HCT116 (cell line): ENCODE measurements around the gene GPAT3. TPM values are rescaled to one million over a fixed set of nuclear protein-coding genes. Genes with fewer than 3 reads are reported as not detected.
A peak's percentile ranks its signal among the peaks of the same experiment; 100 is the strongest.

Experiments used
- ATAC-seq: fragments of 200-7000 bp; cut with Tn5 transposase; 2 replicates; pipeline ENCODE4 v1.9.1; 2020; ENCODE audit warnings: mild to moderate bottlenecking, moderate library complexity
- BruUV-seq: library from RNA; stranded (reverse); fragments of 400-500 nt; replicated peaks from 2 replicates; lab custom pipeline; 2021; lab: Mats Ljungman, UMichigan
- CTCF ChIA-PET: fragments of 300-600 bp; sonication (Branson Sonifier 250); formaldehyde crosslinking; loops from one replicate; lab custom pipeline; 2021; ENCODE audit warnings: antibody characterized with exemption; lab: Charles Lee
- POLR2A ChIA-PET: fragments of 300-600, 350-600 bp; sonication (Branson Sonifier 250); formaldehyde crosslinking; loops from one replicate; lab custom pipeline; 2021; ENCODE audit warnings: antibody characterized with exemption; lab: Charles Lee
- RAD21 ChIA-PET, 2 experiments: fragments of 300-600 bp; sonication (Branson Sonifier 250); formaldehyde crosslinking; loops; one replicate each; lab custom pipeline; 2023; ENCODE audit warnings: low total read pairs in 2 of 2; ENCODE audit not compliant: uncharacterized antibody in 2 of 2, unreplicated experiment in 2 of 2, low non-redundant PET in 1 of 2; lab: Charles Lee
- DNase-seq: peaks from one replicate; pipeline ENCODE4 v3.0.0-alpha.2; 2010; ENCODE audit warnings: low read depth, low spot score
- H2AFZ ChIP-seq: fragments of 200-600 bp; shearing (Covaris generic), sonication (generic); 2 replicates; pipeline ENCODE4 v1.6.1; 2017; ENCODE audit warnings: low read depth, mixed run types, mixed read lengths, antibody characterized with exemption, low read length; ENCODE audit not compliant: poor library complexity, severe bottlenecking
- H3K27ac ChIP-seq: 2 replicates; pipeline ENCODE4 v1.5.1; 2012; ENCODE audit warnings: low read depth, low read length
- H3K27me3 ChIP-seq: fragments of 200-600 bp; sonication (generic); 2 replicates; pipeline ENCODE4 v1.6.1; 2016; ENCODE audit warnings: mixed run types, low read length, mixed read lengths; ENCODE audit not compliant: insufficient read depth
- H3K36me3 ChIP-seq, 2 experiments: fragments of 200-500 bp in 1 of 2; fragments of 200-600 bp in 1 of 2; sonication (Bioruptor generic) in 1 of 2; sonication (generic) in 1 of 2; 2 replicates each; pipeline versions ENCODE4 v1.5.1 to v1.6.1; 2014 to 2016; ENCODE audit warnings: low read length in 2 of 2, inconsistent platforms in 1 of 2, mixed read lengths in 1 of 2, mixed run types in 1 of 2; ENCODE audit not compliant: insufficient read depth in 2 of 2, control insufficient read depth in 1 of 2
- H3K4me1 ChIP-seq, 2 experiments: fragments of 200-600 bp in 1 of 2; sonication (generic) in 1 of 2; 2 replicates each; pipeline versions ENCODE4 v1.5.1 to v1.6.1; 2012 to 2017; ENCODE audit warnings: low read length in 2 of 2, inconsistent platforms in 1 of 2, mild to moderate bottlenecking in 1 of 2, mixed read lengths in 1 of 2, mixed run types in 1 of 2, moderate library complexity in 1 of 2; ENCODE audit not compliant: insufficient read depth in 2 of 2, control insufficient read depth in 1 of 2
- H3K4me2 ChIP-seq: fragments of 200-600 bp; sonication (generic); 2 replicates; pipeline ENCODE4 v1.6.1; 2017; ENCODE audit warnings: mixed run types, low read length, mixed read lengths
- H3K4me3 ChIP-seq, 2 experiments: fragments of 200-600 bp in 1 of 2; sonication (generic) in 1 of 2; replicated peaks in 1 of 2; 2 replicates each; pipeline ENCODE4 v1.5.1; 2011 to 2016; ENCODE audit warnings: low read length in 2 of 2, control low read depth in 1 of 2, low read depth in 1 of 2, mild to moderate bottlenecking in 1 of 2, mixed read lengths in 1 of 2, mixed run types in 1 of 2
- H3K79me2 ChIP-seq: fragments of 200-600 bp; sonication (generic); 2 replicates; pipeline ENCODE4 v1.6.1; 2017; ENCODE audit warnings: mild to moderate bottlenecking, mixed run types, low read length, moderate library complexity, mixed read lengths; ENCODE audit not compliant: insufficient read depth
- H3K9ac ChIP-seq: fragments of 200-600 bp; sonication (generic); 2 replicates; pipeline ENCODE4 v1.6.1; 2016; ENCODE audit warnings: low read length, mixed read lengths
- H3K9me2 ChIP-seq: fragments of 200-600 bp; sonication (generic), shearing (Covaris generic); 2 replicates; pipeline ENCODE4 v1.6.1; 2017; ENCODE audit warnings: mixed run types, mild to moderate bottlenecking, moderate library complexity; ENCODE audit not compliant: insufficient read depth
- H3K9me3 ChIP-seq, 2 experiments: fragments of 200-500 bp in 1 of 2; fragments of 200-600 bp in 1 of 2; sonication (Bioruptor generic) in 1 of 2; sonication (generic) in 1 of 2; 2 replicates each; pipeline ENCODE4 v1.6.1; 2014 to 2017; ENCODE audit warnings: low read length in 2 of 2, mixed read lengths in 2 of 2, inconsistent platforms in 1 of 2, low read depth in 1 of 2, mild to moderate bottlenecking in 1 of 2, mixed run types in 1 of 2, moderate library complexity in 1 of 2; ENCODE audit not compliant: control insufficient read depth in 1 of 2, insufficient read depth in 1 of 2
- H4K20me1 ChIP-seq: fragments of 200-600 bp; sonication (generic), shearing (Covaris generic); 2 replicates; pipeline ENCODE4 v1.6.1; 2017; ENCODE audit warnings: mixed run types, mild to moderate bottlenecking, moderate library complexity; ENCODE audit not compliant: insufficient read depth
- EGR1 ChIP-seq: IDR thresholded peaks from 2 replicates; pipeline ENCODE4 v1.6.1; 2012; ENCODE audit warnings: low read depth
- POLR2A ChIP-seq: IDR thresholded peaks from 2 replicates; pipeline ENCODE4 v1.7.0; 2011; ENCODE audit warnings: borderline replicate concordance; ENCODE audit not compliant: insufficient read depth, insufficient read length; ENCODE audit errors: extremely low read depth
- TCF7L2 ChIP-seq: IDR thresholded peaks from 2 replicates; pipeline ENCODE4 v1.7.0; 2011; ENCODE audit warnings: borderline replicate concordance, inconsistent platforms; ENCODE audit not compliant: insufficient read depth, insufficient read length; ENCODE audit errors: extremely low read depth
- YY1 ChIP-seq: IDR thresholded peaks from 2 replicates; pipeline ENCODE4 v1.6.1; 2011; ENCODE audit warnings: low read length, low read depth, moderate library complexity, mild to moderate bottlenecking; ENCODE audit not compliant: insufficient replicate concordance; ENCODE audit errors: extremely low read depth
- ZBTB33 ChIP-seq: IDR thresholded peaks from 2 replicates; pipeline ENCODE4 v1.6.1; 2011; ENCODE audit warnings: mild to moderate bottlenecking, low read length, moderate library complexity; ENCODE audit not compliant: insufficient replicate concordance; ENCODE audit errors: extremely low read depth
- intact Hi-C: fragments of 100-400 bp; cut with micrococcal nuclease; formaldehyde crosslinking; loops from 2 replicates; pipeline ENCODE4 v1.10.0; 2022
- total RNA-seq: library from RNA; stranded (reverse); gene quantifications from one replicate; pipeline ENCODE4 v1.2.1, GENCODE V29; 2021; ENCODE audit not compliant: unreplicated experiment

Gene GPAT3
- total RNA-seq, 1 experiment from 2014 or later = 36.7 TPM

GRCh38 chr4:83591730-83592129 lies 55.8 kb downstream of the GPAT3 start (continued):
- TF ChIP-seq TCF7L2 (no peak), POLR2A (no peak), ZBTB33 (no peak)

GRCh38 chr4:83599183-83599582 lies 63.3 kb downstream of the GPAT3 start:
- H3K79me2 ChIP-seq = no peaks in the 10 kb centered on the region
- intact Hi-C loops = no loop called here
- ChIA-PET CTCF (no interaction called here), RAD21 (no interaction called here), POLR2A (no interaction called here)
- no TSS peak for BruUV-seq
- no peak overlapping the region for H3K4me2 ChIP-seq
- peaks cover 0 to 26% of the 10 kb centered on the region in 2 experiments; a peak in 1 of 4 replicates for H3K36me3 ChIP-seq
- peak; percentile 79 for ATAC-seq
- H3K27me3 ChIP-seq = no peaks in the 10 kb centered on the region
- H2AFZ ChIP-seq = no peak overlapping the region
- H3K27ac ChIP-seq = no peak overlapping the region
- H3K4me1 ChIP-seq = no peaks in the 10 kb centered on the region
- H3K9me2 ChIP-seq = no peaks in the 10 kb centered on the region
- no peak overlapping the region for H3K4me3 ChIP-seq
- no peaks in the 10 kb centered on the region for H4K20me1 ChIP-seq
- H3K9ac ChIP-seq = no peak overlapping the region
- H3K9me3 ChIP-seq = no peaks in the 10 kb centered on the region
- DNase-seq = peak; percentile 23
- no peak for TF ChIP-seq EGR1
- TF ChIP-seq YY1 = peak; percentile 39
